HG03575 (cell line): ENCODE measurements around the gene HAUS1.

ENCODE experiments used
- ATAC-seq: cut with Tn5 transposase; IDR thresholded peaks from one replicate; pipeline ENCODE4 v1.9.1; 2021; ENCODE audit not compliant: unreplicated experiment, insufficient number of reproducible peaks, low FRiP score; ENCODE audit errors: extremely low read depth

The HAUS1 gene, protein sequence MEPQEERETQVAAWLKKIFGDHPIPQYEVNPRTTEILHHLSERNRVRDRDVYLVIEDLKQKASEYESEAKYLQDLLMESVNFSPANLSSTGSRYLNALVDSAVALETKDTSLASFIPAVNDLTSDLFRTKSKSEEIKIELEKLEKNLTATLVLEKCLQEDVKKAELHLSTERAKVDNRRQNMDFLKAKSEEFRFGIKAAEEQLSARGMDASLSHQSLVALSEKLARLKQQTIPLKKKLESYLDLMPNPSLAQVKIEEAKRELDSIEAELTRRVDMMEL

DNA sequence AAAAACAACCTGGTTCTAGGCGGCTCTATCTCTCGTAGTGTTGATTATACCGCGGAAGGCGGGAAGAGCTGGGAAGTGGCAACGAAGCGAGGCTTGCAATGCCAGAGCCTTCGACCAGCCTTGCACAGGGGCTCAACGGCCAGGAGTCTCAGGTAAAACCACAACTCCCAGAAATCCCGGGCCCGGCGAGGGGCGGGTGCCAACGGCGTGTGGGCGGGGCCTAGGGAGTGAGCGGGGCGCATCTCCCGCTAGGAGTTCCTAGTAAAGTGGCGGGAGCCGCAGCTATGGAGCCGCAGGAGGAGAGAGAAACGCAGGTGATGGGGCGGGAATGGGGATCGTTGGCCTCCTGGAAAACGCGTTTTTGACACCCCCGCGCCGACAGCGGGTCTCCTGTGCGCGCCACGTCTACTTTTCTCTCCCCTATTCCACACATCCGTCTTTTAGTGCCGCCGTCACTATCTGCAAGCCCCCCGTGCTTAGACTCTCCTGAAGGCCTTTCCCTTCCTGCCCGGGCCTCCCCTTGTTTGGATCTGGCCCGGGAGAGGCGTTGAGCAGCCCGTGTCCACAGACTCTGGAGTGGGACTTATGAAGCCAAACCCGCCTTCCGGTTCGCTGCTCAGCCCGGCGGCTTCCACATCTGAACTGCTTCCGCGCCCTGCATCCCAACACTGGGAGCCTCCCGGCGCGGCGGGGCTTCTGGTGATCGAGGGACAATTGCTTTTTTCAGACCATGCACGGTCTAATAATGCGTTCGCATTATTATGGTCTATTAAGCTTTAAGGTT lies at the start of gene HAUS1:
HAUS1 (plus strand) TSS at position 258 of the 784 bp plus-strand sequence; CDS start at position 285, 27 bp downstream.
- ATAC-seq = no peak

DNA sequence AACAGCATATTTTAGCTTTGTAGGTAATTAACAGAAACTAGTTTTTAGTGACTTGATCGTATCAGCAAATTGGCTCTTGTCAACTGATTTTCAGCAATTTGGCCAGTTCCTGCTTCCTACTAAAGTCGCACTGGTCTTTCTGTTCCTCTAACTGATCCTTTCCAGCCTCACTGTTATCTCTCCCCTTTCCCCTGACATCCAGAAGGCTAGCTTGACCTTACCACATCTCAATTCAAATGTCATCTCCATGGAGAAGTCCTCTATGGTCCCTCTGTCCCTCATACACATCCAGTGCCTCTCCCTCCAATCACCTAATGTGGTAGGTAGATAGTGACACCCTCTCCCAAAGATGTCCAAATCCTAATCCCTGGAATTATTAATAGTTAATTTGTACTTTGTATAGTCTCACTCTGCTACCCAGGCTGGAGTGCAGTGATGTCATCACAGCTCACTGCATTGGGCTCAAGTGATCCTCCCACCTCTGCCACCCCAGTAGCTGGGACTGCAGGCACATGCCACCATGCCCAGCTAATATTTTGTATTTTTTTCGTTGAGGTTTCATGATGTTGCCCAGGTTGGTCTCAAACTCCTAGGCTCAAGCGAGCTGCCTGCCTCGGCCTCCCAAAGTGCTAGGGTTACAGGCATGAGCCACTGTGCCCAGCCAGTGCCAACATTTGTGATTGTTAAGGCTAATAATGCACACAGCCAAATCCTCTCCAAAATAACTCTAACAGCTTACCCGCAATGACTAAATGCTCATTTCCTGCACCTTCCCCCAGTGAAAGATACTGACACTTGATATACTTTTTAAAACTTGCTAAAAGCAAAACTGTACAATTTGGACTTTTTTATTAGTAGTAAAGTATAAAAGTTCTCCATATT lies 49.0 kb upstream of the HAUS1 start:
- no peak for ATAC-seq

DNA sequence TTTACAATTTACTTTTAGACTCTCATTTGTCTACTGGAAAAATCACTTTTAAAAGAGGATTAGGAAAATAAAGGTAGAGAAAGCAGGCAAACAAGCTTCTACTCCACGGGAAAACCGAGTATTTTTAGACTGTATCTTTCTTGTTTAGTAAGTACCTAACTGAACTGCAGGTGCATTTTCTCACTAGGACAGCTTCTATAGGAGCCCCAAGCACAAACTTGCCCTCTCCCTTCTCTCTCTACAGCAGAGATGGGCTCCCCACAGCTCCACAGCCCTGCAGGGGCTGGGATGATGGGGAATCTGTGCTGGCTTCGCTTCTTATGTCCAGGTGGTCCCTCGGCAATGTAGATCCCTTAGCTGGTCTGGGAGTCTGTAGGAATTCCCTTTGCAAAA lies 48.4 kb upstream of the HAUS1 start:
- no peak for ATAC-seq

DNA sequence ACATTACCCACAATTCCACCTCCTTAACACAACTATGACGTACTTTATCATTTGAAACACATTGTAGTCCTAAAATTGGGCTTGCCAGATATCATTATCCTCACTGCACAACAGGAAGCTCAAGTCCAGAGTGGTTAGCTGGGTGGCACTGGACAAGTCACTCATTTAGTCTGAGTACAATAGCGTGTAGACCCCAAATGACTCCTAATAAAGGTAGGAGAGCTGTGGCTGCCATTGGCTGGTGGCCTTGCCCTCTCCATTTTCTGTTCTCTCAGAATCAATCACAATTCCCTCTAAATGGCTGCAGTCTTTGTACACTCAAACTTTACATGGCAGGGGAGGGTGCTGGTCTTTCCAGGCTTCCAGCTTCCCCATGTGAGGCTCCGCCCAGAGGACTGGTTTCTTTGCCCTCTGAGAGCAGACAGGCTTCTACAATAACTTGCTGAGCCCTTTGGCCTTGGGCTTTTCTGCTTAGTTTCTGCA lies 43.8 kb upstream of the HAUS1 start:
- ATAC-seq = no peak

DNA sequence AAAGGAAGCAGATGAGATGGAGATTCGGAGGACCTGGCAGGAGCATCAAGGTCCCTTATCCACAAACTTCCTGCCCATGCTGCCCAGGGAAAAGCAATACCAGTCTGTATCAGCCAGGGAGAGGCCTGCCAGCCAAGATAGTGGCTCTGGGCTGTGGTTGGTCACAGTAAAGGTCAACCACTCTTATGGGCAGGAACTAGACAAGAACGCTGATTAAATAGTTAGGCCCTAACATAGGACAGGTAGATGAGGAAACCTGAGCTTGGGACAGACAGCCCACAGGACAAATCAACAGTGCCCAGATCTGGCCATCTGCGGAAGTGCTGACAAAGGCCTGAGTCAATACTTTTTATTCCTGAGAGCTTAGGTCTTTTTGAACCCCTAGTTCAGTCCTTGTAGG lies 42.8 kb upstream of the HAUS1 start:
- no peak for ATAC-seq

DNA sequence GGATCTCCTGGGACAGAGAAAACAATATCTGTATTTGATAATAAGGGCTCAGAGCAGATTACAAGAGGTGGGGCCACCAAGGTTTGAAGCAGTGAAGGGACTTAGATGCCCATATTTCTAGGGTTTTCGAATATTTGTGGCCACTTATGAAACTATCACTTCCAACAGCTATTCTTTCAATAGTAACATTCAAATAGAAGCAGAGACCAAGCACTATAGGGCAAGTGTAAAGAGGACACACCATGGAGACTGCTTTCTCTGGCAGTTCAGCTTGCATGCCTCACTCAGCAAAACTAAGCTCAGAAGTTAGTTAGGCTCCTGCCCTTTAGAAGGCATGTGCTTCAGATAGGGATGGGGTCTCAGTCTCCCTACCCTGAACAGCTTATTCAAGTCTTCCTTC lies 42.4 kb upstream of the HAUS1 start:
- ATAC-seq = no peak

DNA sequence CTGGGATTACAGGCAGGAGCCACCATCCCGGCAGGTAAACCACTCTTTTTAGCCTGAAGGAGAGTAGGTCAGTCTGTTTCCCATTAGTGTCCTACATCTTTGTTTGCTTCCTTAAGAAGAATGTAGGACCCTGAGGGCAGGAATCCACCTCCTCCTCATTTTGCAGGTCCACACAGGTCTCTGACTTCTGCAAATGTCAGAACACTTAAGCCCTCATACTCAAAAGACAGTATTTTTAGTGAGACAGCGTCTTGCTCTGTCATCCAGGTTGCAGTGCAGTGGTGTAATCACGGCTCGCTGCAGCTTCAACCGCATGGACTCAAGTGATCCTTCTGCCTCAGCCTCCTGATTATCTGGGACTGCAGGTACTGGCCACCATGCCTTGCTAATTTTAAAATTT lies 41.4 kb upstream of the HAUS1 start:
- no peak for ATAC-seq

DNA sequence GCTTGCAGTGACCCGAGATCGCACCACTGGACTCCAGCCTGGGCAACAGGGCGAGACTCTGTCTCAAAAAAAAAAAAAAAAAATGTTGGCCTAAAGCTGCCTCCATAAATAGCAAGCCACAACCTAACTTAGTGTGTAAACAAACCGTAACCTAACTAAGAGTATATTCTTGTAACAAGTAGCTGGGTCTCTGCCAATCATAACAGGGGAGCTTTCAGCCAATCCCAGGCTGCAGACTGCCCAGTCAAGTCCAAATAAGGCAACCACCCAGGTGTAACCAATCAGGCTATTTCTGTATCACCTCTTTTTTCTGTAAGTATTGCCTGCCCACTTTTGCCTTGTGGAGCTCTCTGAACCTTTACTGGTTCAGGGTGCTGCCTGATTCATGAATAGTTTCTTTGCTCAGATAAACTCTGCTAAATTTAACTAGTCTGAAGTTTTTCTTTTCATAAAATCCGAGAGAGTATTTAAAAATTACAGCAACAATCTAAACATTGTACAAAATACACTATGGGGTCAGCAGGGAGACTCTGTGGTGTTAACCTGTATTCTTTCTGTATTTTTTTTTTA lies 36.7 kb upstream of the HAUS1 start:
- ATAC-seq = no peak

DNA sequence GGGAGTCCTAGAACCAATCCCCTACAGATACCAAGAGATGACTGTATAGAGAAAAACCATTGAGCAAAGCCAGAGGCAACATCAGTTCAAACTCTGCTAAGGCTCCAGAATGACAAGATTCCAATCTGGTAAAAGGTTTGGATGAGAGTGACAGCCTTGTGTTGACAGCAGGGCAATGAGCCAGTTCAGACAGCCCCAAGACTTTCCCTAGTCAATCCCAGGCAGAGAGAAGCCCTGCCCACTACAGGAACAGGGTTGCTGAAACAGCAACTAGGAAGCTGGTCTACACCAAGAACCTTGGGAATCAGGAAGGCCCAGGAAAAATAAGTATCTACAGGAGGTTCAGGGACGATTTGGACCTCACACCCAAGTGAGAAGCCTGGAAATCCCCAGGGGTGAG lies 35.4 kb upstream of the HAUS1 start:
- ATAC-seq = no peak

DNA sequence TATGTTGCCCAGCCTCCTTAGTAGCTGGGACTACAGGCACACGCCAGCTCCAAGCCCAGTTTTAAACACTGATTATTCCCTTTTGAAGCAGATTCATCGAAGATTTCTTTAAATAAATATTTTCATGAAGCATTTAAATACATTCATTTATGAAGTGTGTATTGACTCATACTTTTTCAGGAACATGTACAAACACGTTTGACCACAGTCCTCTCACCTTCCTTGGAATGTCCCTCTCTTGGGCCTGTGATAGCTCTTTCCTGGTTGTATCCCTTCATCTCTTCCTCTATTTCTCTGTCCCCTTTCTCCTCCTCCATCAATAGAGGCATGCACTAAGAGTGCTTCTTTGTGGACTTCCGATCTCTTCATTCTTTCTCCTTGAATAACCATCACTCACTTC lies 34.7 kb upstream of the HAUS1 start:
- ATAC-seq = no peak

DNA sequence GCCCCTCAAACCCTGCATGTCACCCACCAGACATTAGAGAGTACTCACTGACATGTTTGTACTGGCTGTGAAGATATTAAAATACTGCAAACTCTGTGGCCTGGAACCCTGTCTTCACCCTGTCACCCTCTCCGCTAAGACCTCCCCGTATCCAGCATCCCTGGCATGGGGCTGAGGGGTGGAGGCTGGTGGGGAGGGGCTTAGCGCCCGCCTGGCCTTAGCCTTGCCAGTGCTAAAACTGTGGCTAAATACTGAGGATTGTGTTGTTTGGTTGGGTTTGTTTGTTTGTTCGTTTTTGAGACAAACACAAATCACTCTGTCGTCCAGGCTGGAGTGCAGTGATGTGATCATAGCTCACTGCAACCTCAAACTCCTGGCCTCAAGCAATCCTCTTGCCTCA lies 34.0 kb upstream of the HAUS1 start:
- no peak for ATAC-seq

DNA sequence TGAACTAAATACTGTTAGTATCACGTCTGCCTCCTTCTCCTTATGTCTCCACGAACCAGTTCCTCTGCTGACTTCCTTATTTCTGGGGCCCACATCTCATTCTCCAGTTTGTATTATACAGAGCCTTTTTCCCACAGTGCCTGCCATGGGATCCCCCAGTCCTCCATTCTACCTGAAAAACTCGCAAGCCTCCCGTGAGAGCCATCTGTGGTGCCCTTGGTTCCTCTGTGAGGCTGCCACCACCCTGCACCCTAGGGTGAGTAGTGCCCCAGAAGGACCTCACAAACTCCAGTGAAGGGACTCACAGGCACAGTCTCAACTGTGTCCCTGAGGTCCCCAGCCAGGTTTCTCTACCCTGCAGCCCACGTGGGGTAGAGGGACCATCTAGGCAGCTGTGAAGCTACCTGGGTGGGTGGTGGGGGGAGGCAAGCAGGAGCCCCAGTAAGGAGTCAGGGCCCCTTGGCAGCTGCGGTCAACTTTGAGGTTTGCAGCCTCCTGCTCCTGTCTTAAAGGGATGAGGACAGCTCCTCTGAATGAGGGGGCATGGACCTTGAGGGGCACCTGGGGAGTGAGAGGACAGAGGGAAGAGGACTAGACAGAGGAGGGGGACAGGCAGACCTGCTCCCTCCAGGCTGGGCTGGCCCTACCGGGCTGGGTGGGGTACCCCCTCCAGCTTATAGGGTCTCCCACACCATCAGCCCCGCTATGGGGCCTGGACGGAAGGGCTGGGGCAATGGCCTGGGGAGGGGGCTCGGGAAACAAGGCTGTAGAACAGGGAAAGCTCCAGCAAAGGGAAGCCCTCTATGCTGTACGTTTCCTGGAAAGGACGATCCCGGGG lies 33.2 kb upstream of the HAUS1 start:
- no peak for ATAC-seq

DNA sequence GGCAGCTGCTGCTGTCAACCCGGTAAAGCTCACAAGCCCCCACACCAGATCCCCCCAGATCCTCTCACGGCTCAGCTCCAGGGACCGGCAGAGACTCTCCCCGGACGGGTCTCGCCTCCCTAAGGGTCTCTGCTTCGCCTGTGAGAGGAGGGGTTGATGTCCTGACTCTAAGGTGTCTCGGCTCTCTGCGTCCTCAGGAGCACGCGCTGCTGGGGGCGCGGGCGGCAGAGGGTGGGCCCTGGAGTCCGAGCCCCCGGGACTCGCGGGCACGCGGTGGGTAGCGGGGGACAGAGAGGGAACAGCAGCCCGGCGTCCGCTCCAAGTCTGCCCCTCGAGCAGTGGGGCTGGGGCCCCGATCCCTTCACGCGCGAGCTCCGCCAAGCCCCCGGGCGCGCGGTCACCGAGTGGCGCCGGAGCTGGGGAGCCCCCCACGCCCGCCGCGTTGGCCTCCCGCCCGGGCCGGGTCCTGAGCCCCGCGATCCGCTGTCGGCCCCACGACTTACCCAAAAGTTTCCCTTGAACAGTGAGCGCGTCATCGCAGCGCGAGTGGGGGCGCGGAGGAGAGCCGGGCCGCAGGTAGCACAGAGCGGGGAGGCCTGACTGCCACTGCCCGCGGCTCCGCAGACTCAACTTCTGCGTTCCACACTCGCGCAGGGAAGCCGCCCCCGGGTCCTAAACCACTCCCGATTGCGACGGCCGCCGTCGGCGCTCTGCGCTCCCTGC lies 32.4 kb upstream of the HAUS1 start, which contains the start of gene PSTPIP2:
PSTPIP2 (minus strand) TSS at position 608 of the 723 bp plus-strand sequence; CDS start at position 536, 72 bp downstream.
- ATAC-seq = no peak

DNA sequence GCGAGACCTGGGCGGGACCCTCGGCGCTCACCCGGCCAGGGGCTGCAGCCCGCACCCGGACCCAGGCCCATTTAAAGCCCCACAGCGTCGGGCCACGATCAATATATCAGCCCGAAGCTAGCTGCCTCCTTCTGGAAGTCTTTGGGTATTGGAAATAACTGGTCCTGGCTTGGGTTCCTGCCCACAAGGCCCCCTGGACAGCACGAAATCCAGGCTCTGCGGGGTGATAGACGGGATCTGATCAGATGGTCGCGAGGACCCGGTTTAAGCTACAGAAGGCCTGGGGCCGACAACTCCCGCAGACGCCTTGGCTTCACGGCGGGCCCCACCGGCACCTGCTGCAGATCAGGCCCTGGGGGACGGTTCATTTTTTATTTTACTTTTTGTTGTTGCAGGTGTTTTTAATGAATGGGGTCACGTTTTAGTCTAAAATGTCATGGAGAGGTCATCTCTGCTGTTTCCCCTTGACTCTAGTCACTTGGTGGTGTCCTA lies 31.8 kb upstream of the HAUS1 start:
- ATAC-seq = no peak

DNA sequence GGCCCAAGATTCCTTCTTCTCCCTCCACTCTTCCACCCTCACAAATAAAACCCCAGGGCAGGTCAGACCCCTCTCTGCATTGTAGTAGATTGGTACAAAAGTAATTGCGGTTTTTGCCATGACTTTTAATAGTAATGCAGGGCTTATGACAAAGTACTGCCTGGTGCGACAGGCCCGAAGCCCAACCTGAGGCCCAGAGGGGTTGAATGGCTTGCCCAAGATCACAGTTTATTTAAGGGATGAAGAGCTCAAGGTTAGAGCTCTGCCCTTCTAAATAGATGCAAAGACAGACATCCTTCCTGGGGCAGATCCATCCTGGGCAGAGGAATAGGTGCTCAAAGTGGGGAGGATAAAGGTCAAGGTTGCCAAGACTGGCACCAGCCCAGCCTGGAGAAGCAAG lies 31.2 kb upstream of the HAUS1 start:
- ATAC-seq = no peak

DNA sequence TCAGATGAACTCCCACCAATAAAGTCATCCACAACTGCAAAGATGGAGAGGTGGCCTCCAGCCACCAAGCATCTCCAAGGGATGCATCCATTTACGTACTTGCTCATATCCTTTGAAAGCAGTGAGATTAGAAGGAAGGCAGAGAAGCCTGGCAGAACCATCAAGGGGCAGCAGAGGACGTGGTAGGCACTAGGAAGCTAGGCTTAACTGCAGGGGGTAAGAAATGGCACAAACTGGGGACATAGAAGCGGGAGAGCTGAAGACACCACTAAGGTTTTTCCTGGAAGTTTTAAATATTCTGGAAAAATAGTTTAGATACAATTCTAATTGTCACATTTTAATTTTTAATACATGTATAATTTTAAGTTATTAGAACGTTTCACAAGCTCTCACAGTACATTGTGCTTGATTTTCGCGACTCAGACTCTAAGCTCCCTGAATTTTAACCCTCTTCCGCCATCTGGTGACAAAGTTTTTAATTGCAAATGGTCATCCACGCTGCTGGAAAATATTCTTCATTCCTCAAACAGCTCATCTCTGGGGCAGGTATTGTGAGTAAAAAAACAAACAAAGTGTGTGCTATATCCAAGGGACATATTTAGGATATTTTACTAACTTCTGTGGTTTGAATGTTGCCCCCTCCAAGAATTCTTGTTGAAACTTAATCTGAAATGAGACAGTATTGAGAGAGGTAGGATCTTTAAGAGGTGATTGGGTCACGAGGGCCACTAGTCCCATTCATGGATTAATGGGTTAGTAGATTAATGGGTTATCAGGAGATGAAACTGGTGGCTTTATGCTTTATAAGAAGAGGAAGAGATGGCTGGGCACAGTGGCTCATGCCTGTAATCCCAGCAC lies 30.5 kb upstream of the HAUS1 start:
- ATAC-seq = no peak

DNA sequence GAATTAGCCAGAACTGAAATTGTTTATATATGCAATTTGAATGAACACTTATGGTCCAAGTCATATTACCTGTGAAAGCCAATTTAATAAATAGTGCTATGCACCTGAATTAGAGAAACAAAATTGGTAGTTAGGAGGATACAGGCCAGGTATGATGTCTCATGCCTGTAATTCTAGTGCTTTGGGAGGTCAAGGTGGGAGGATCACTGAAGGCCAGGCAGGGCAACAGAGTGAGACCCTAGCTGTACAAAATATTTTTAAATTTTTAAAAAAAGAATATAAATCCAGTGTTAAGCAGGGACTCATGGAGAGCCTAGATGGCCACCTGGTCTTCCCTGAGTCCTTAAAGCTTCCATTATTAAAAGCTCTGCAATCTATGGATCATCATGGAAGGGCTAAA lies 24.8 kb upstream of the HAUS1 start:
- ATAC-seq = no peak
